HCT116 (cell line): ENCODE data around the gene GSTT2B. TPM values are rescaled to one million over a fixed set of nuclear protein-coding genes. Genes with fewer than 3 reads are reported as not detected.

ENCODE experiments used
- ATAC-seq: fragments of 200-7000 bp; cut with Tn5 transposase; 2 replicates; pipeline ENCODE4 v1.9.1; 2020; ENCODE audit warnings: mild to moderate bottlenecking, moderate library complexity
- BruUV-seq: library from RNA; stranded (reverse); fragments of 400-500 nt; replicated peaks from 2 replicates; lab custom pipeline; 2021; lab: Mats Ljungman, UMichigan
- CTCF ChIA-PET: fragments of 300-600 bp; sonication (Branson Sonifier 250); formaldehyde crosslinking; loops from one replicate; lab custom pipeline; 2021; ENCODE audit warnings: antibody characterized with exemption; lab: Charles Lee
- POLR2A ChIA-PET: fragments of 300-600, 350-600 bp; sonication (Branson Sonifier 250); formaldehyde crosslinking; loops from one replicate; lab custom pipeline; 2021; ENCODE audit warnings: antibody characterized with exemption; lab: Charles Lee
- RAD21 ChIA-PET, 2 experiments: fragments of 300-600 bp; sonication (Branson Sonifier 250); formaldehyde crosslinking; loops; one replicate each; lab custom pipeline; 2023; ENCODE audit warnings: low total read pairs in 2 of 2; ENCODE audit not compliant: uncharacterized antibody in 2 of 2, unreplicated experiment in 2 of 2, low non-redundant PET in 1 of 2; lab: Charles Lee
- DNase-seq: peaks from one replicate; pipeline ENCODE4 v3.0.0-alpha.2; 2010; ENCODE audit warnings: low read depth, low spot score
- H2AFZ ChIP-seq: fragments of 200-600 bp; shearing (Covaris generic), sonication (generic); 2 replicates; pipeline ENCODE4 v1.6.1; 2017; ENCODE audit warnings: low read depth, mixed run types, mixed read lengths, antibody characterized with exemption, low read length; ENCODE audit not compliant: poor library complexity, severe bottlenecking
- H3K27ac ChIP-seq: 2 replicates; pipeline ENCODE4 v1.5.1; 2012; ENCODE audit warnings: low read depth, low read length
- H3K27me3 ChIP-seq: fragments of 200-600 bp; sonication (generic); 2 replicates; pipeline ENCODE4 v1.6.1; 2016; ENCODE audit warnings: mixed run types, low read length, mixed read lengths; ENCODE audit not compliant: insufficient read depth
- H3K36me3 ChIP-seq, 2 experiments: fragments of 200-500 bp in 1 of 2; fragments of 200-600 bp in 1 of 2; sonication (Bioruptor generic) in 1 of 2; sonication (generic) in 1 of 2; 2 replicates each; pipeline versions ENCODE4 v1.5.1 to v1.6.1; 2014 to 2016; ENCODE audit warnings: low read length in 2 of 2, inconsistent platforms in 1 of 2, mixed read lengths in 1 of 2, mixed run types in 1 of 2; ENCODE audit not compliant: insufficient read depth in 2 of 2, control insufficient read depth in 1 of 2
- H3K4me1 ChIP-seq, 2 experiments: fragments of 200-600 bp in 1 of 2; sonication (generic) in 1 of 2; 2 replicates each; pipeline versions ENCODE4 v1.5.1 to v1.6.1; 2012 to 2017; ENCODE audit warnings: low read length in 2 of 2, inconsistent platforms in 1 of 2, mild to moderate bottlenecking in 1 of 2, mixed read lengths in 1 of 2, mixed run types in 1 of 2, moderate library complexity in 1 of 2; ENCODE audit not compliant: insufficient read depth in 2 of 2, control insufficient read depth in 1 of 2
- H3K4me2 ChIP-seq: fragments of 200-600 bp; sonication (generic); 2 replicates; pipeline ENCODE4 v1.6.1; 2017; ENCODE audit warnings: mixed run types, low read length, mixed read lengths
- H3K4me3 ChIP-seq, 2 experiments: fragments of 200-600 bp in 1 of 2; sonication (generic) in 1 of 2; replicated peaks in 1 of 2; 2 replicates each; pipeline ENCODE4 v1.5.1; 2011 to 2016; ENCODE audit warnings: low read length in 2 of 2, control low read depth in 1 of 2, low read depth in 1 of 2, mild to moderate bottlenecking in 1 of 2, mixed read lengths in 1 of 2, mixed run types in 1 of 2
- H3K79me2 ChIP-seq: fragments of 200-600 bp; sonication (generic); 2 replicates; pipeline ENCODE4 v1.6.1; 2017; ENCODE audit warnings: mild to moderate bottlenecking, mixed run types, low read length, moderate library complexity, mixed read lengths; ENCODE audit not compliant: insufficient read depth
- H3K9ac ChIP-seq: fragments of 200-600 bp; sonication (generic); 2 replicates; pipeline ENCODE4 v1.6.1; 2016; ENCODE audit warnings: low read length, mixed read lengths
- H3K9me2 ChIP-seq: fragments of 200-600 bp; sonication (generic), shearing (Covaris generic); 2 replicates; pipeline ENCODE4 v1.6.1; 2017; ENCODE audit warnings: mixed run types, mild to moderate bottlenecking, moderate library complexity; ENCODE audit not compliant: insufficient read depth
- H3K9me3 ChIP-seq, 2 experiments: fragments of 200-500 bp in 1 of 2; fragments of 200-600 bp in 1 of 2; sonication (Bioruptor generic) in 1 of 2; sonication (generic) in 1 of 2; 2 replicates each; pipeline ENCODE4 v1.6.1; 2014 to 2017; ENCODE audit warnings: low read length in 2 of 2, mixed read lengths in 2 of 2, inconsistent platforms in 1 of 2, low read depth in 1 of 2, mild to moderate bottlenecking in 1 of 2, mixed run types in 1 of 2, moderate library complexity in 1 of 2; ENCODE audit not compliant: control insufficient read depth in 1 of 2, insufficient read depth in 1 of 2
- H4K20me1 ChIP-seq: fragments of 200-600 bp; sonication (generic), shearing (Covaris generic); 2 replicates; pipeline ENCODE4 v1.6.1; 2017; ENCODE audit warnings: mixed run types, mild to moderate bottlenecking, moderate library complexity; ENCODE audit not compliant: insufficient read depth
- ELF1 ChIP-seq: IDR thresholded peaks from 2 replicates; pipeline ENCODE4 v1.6.1; 2012; ENCODE audit warnings: low read depth, borderline replicate concordance
- EZH2phosphoT487 ChIP-seq: fragments of 200-600 bp; IDR thresholded peaks from 2 replicates; pipeline ENCODE4 v1.6.1; 2018; ENCODE audit warnings: antibody characterized with exemption, borderline replicate concordance
- JUND ChIP-seq: IDR thresholded peaks from 2 replicates; pipeline ENCODE4 v1.6.1; 2012
- POLR2A ChIP-seq: IDR thresholded peaks from 2 replicates; pipeline ENCODE4 v1.7.0; 2011; ENCODE audit warnings: borderline replicate concordance; ENCODE audit not compliant: insufficient read depth, insufficient read length; ENCODE audit errors: extremely low read depth
- SIN3A ChIP-seq: IDR thresholded peaks from 2 replicates; pipeline ENCODE4 v1.6.1; 2012; ENCODE audit warnings: low read depth
- SP1 ChIP-seq: IDR thresholded peaks from 2 replicates; pipeline ENCODE4 v1.6.1; 2012; ENCODE audit warnings: low read depth
- SRF ChIP-seq: IDR thresholded peaks from 2 replicates; pipeline ENCODE4 v1.6.1; 2012; ENCODE audit warnings: low read depth
- TCF7L2 ChIP-seq: IDR thresholded peaks from 2 replicates; pipeline ENCODE4 v1.7.0; 2011; ENCODE audit warnings: borderline replicate concordance, inconsistent platforms; ENCODE audit not compliant: insufficient read depth, insufficient read length; ENCODE audit errors: extremely low read depth
- YY1 ChIP-seq: IDR thresholded peaks from 2 replicates; pipeline ENCODE4 v1.6.1; 2011; ENCODE audit warnings: low read length, low read depth, moderate library complexity, mild to moderate bottlenecking; ENCODE audit not compliant: insufficient replicate concordance; ENCODE audit errors: extremely low read depth
- ZFX ChIP-seq: fragments of 450-650 bp; IDR thresholded peaks from 2 replicates; pipeline ENCODE4 v1.6.1; 2017
- intact Hi-C: fragments of 100-400 bp; cut with micrococcal nuclease; formaldehyde crosslinking; loops from 2 replicates; pipeline ENCODE4 v1.10.0; 2022
- total RNA-seq: library from RNA; stranded (reverse); gene quantifications from one replicate; pipeline ENCODE4 v1.2.1, GENCODE V29; 2021; ENCODE audit not compliant: unreplicated experiment

Gene GSTT2B
- total RNA-seq, 1 experiment from 2014 or later = 14.3 TPM

DNA sequence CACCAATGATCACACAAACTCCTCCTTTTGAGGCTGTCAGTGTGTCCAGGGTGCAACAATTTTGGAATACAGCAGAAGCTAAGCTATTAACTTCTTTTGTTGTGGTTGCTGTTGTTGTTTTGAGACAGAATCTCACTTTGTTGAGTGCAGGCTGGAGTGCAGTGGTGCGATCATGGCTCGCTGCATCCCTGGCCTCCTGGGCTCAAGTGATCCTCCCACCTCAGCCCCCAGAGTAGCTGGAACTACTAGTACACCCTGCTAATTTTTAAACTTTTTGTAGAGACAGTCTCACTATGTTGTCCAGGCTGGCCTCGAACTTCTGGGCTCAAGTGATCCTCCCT, 22.0 kb downstream of the GSTT2B start:
- Histone ChIP-seq H3K9me3 (no peaks in the 10 kb centered on the region), H3K27ac (no peak overlapping the region), H3K9ac (no peak overlapping the region), H3K36me3 (no peaks in the 10 kb centered on the region), H3K79me2 (no peaks in the 10 kb centered on the region), H3K27me3 (no peaks in the 10 kb centered on the region), H3K4me3 (no peak overlapping the region), H3K4me2 (no peak overlapping the region), H3K4me1 (peaks cover 0 to 2% of the 10 kb centered on the region in 2 experiments; a peak in 1 of 4 replicates), H2AFZ (no peak overlapping the region), H4K20me1 (no peaks in the 10 kb centered on the region), H3K9me2 (no peaks in the 10 kb centered on the region)
- intact Hi-C loops = no loop called here
- ChIA-PET CTCF (interaction anchor here (1.3 kb wide), 1 partner anchor 9 kb away, joined by 5 read pairs; no protein-coding TSS in a partner anchor), POLR2A (no interaction called here), RAD21 (no interaction called here)
- TF ChIP-seq SIN3A (no peak), ZFX (no peak), JUND (no peak), SP1 (no peak), YY1 (no peak), ELF1 (no peak), POLR2A (no peak)
- no peak for ATAC-seq
- no TSS peak for BruUV-seq
- DNase-seq = no peak

DNA sequence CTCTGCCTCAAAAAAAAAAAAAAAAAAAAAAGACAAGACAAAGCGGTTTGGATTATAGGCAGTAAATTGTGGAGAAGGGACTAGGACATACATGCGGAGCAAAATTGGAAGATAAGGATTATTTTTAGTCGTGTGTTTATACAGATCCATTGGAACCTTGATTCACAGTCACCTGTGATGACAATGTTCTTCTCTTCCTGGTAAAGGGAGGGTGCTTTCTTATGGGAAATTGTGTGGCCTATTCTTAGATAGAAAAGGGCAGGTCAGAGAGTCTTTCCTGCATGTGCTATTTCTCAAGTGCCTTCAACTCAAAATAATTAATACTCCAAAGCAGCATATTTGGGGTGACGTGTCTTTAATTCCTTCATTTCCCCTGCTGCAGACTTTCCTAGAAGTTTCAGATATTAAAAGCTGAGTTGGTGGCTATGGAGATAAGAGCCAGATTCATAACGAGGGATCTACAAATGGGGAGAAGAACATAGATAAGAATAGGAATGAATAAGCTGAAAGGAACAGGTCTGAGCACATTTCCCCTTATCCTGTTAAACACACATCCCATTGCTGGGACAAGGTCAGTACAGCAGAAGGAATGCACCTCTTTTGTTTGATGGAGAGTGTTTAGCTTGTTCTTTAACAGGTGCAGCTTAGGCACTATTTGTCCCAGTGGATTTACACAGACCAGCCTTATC, 22.5 kb downstream of the GSTT2B start:
- H3K9me3 ChIP-seq = no peaks in the 10 kb centered on the region
- DNase-seq = no peak
- intact Hi-C loops = no loop called here
- CTCF ChIA-PET = interaction anchor here (1.3 kb wide), 1 partner anchor 9 kb away, joined by 5 read pairs; no protein-coding TSS in a partner anchor
- H4K20me1 ChIP-seq = no peaks in the 10 kb centered on the region
- H3K9me2 ChIP-seq = no peaks in the 10 kb centered on the region
- no peak overlapping the region for H3K27ac ChIP-seq
- ATAC-seq = no peak
- TF ChIP-seq TCF7L2 (no peak), ZFX (no peak), EZH2phosphoT487 (no peak), JUND (no peak), SRF (no peak)
- TF ChIP-seq, all 23 proteins: peak for 0
- ChIA-PET RAD21 (no interaction called here), POLR2A (no interaction called here)
- no peak overlapping the region for H3K9ac ChIP-seq
- H2AFZ ChIP-seq = no peak overlapping the region
- H3K79me2 ChIP-seq = no peaks in the 10 kb centered on the region
- H3K4me1 ChIP-seq = peaks cover 0 to 2% of the 10 kb centered on the region in 2 experiments; a peak in 1 of 4 replicates
- H3K36me3 ChIP-seq = no peaks in the 10 kb centered on the region
- H3K4me2 ChIP-seq = no peak overlapping the region
- no peak overlapping the region for H3K4me3 ChIP-seq
- no peaks in the 10 kb centered on the region for H3K27me3 ChIP-seq
- no TSS peak for BruUV-seq
